IPS-NIHi7 (cell line): ENCODE results near the gene HDAC11.

Source experiments
- DNase-seq: peaks from one replicate; pipeline ENCODE4 v3.0.0; 2012; ENCODE audit warnings: mixed read lengths; ENCODE audit errors: extremely low spot score

HDAC11 gene

GRCh38 chr3:13524979-13525669, 45.0 kb downstream of the HDAC11 start:
- no peak for DNase-seq

- DNase-seq = no peak
Observed at GRCh38 chr3:13525827-13526625, 45.9 kb downstream of the HDAC11 start.

GRCh38 chr3:13526626-13526949, 46.5 kb downstream of the HDAC11 start:
- no peak for DNase-seq

GRCh38 chr3:13528217-13528867, 48.2 kb downstream of the HDAC11 start:
- DNase-seq = peak; percentile 91

- DNase-seq = no peak
Observed at GRCh38 chr3:13529196-13530112, 49.3 kb downstream of the HDAC11 start.

- DNase-seq = no peak
Observed at GRCh38 chr3:13530241-13531009, 50.3 kb downstream of the HDAC11 start.

- no peak for DNase-seq
Observed at GRCh38 chr3:13532085-13532484, 52.0 kb downstream of the HDAC11 start.

- DNase-seq = no peak
Observed at GRCh38 chr3:13532631-13533030, 52.5 kb downstream of the HDAC11 start.

GRCh38 chr3:13533885-13534301, 53.8 kb downstream of the HDAC11 start:
- DNase-seq = no peak

GRCh38 chr3:13535526-13535875, 55.4 kb downstream of the HDAC11 start:
- DNase-seq = no peak

- no peak for DNase-seq
Observed at GRCh38 chr3:13535905-13536304, 55.8 kb downstream of the HDAC11 start.

GRCh38 chr3:13536432-13536831, 56.3 kb downstream of the HDAC11 start:
- DNase-seq = no peak

GRCh38 chr3:13536832-13537231, 56.7 kb downstream of the HDAC11 start:
- no peak for DNase-seq

GRCh38 chr3:13537244-13537908, 57.3 kb downstream of the HDAC11 start:
- DNase-seq = no peak

GRCh38 chr3:13537909-13538296, 57.8 kb downstream of the HDAC11 start:
- no peak for DNase-seq

GRCh38 chr3:13538520-13539291, 58.6 kb downstream of the HDAC11 start:
- DNase-seq = no peak

- no peak for DNase-seq
Observed at GRCh38 chr3:13539292-13539638, 59.2 kb downstream of the HDAC11 start.

- DNase-seq = no peak
Observed at GRCh38 chr3:13539671-13540070, 59.6 kb downstream of the HDAC11 start.

- no peak for DNase-seq
Observed at GRCh38 chr3:13540297-13540995, 60.3 kb downstream of the HDAC11 start.
